Nucleus accumbens (tissue), 56 donors: ENCODE measurements around the gene ZCCHC8.
"Not testable (repeated sequence)": the region's sequence is repeated elsewhere in the genome, so short reads cannot be mapped to it uniquely, and the experiment has no call there.

Experiments
- DNase-seq, 56 donors: peaks; one replicate each; lab custom pipeline; 2025; lab: John Stamatoyannopoulos, UW

Gene ZCCHC8

DNA sequence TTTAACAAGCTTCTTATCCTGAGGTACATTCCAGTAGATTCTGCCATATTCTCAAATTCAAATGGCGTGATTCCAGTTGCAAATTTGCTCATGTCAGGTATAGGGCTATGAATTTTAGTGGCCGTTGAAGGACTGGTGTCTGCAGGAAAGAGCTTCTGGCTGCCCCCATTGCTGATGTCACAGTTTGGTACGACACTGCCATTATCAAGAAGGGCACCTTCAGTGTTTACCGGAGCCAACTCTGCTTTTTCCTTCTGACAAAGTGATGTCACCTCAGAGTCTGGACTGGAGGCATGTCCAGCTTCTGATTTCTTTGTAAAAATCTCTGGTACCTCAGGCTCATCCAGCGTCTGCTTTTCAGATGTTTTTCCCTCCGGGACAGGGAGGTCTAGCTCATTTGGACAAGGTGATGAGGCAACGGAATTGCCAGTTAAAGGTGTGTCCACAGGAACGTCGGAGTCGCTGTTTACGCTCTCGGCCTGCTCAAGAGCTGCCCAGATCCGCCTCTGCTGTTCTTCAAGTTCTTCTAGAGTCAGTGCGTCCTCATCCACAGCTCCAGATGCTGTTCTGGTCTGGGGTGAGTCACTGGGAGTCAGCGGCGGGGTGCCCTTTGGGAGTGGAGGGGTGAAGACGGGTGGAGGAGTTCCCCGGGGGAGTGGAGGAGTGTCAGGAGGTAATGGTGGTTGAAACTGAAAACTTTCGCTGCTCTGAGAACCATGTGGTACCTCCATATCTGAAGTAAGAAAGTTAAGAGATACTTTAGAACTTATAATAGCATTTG is 27.0 kb downstream of the ZCCHC8 start:
- DNase-seq, result peak in 1 of 56 donors; percentile 0

- no peak for DNase-seq
Observed at GRCh38 chr12:122471324-122472226, 29.2 kb downstream of the ZCCHC8 start.

- DNase-seq, result not testable (repeated sequence)
Observed at GRCh38 chr12:122470576-122470975, 30.2 kb downstream of the ZCCHC8 start.

- DNase-seq, result not testable (repeated sequence)
Observed at GRCh38 chr12:122469856-122470255, 30.9 kb downstream of the ZCCHC8 start.

DNA sequence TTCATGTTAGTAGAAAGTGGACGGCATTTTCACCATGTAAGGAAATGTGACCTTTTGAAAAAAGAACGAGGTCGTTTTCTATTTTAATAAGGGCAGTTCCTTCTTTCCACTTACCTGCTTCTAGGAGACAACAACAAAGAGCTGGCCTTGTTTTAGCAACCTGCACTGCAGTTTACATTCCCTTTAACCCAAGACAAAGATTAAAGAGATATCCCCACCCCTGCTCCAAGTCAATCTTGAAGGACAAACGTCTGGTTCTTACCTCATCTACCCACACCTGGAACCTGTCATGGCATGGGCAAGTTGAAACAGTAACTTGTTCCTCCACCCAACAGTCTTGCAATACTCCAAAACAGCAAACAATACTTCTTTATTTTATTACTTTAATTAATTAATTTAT is 32.7 kb downstream of the ZCCHC8 start:
- no peak for DNase-seq

GRCh38 chr12:122464317-122465042 is 36.3 kb downstream of the ZCCHC8 start:
- not testable (repeated sequence) for DNase-seq

GRCh38 chr12:122460641-122461040 is 40.1 kb downstream of the ZCCHC8 start:
- no peak for DNase-seq

- DNase-seq, result no peak
Observed at GRCh38 chr12:122460061-122460460, 40.7 kb downstream of the ZCCHC8 start.

GRCh38 chr12:122459211-122459610 is 41.5 kb downstream of the ZCCHC8 start:
- no peak for DNase-seq

DNA sequence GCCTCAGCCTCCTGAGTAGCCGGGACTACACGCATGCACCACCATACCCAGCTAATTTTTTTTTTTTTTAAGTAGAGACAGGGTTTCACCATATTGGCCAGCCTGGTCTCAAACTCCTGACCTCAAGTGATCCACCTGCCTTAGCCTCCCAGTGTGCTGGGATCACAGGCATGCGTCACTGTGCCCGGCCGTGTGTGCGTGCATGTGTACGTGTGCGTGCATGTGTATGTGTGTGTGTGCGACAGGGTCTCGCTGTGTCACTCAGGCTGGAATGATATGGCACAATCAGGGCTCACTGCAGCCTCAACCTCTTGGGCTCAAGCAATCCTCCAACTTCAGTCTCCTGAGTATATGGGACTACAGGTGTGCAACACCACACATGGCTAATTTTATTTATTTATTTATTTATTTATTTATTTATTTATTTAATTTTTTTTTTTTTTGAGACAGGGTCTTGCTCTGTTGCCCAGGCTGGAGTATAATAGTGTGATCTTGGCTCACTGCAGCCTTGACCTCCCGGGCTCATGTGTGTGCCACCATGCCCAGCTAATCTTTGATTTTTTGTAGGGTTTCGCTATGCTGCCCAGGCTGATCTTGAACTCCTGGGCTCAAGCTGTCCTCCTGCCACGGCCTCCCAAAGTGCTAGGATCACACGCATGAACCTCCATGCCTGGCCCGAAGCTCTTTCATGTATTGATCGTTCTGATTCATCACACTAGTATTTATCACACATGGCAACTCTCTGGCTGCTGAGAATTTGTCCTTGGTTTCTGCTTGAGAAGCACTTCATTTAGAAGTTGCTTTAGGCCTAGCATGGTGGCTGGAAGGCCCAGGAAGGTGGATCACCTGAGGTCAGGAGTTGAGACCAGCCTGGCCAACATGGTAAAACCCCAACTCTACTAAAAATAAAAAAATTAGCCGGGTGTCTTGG is 42.4 kb downstream of the ZCCHC8 start:
- no peak for DNase-seq

GRCh38 chr12:122457627-122458026 is 43.1 kb downstream of the ZCCHC8 start:
- DNase-seq, result no peak

DNA sequence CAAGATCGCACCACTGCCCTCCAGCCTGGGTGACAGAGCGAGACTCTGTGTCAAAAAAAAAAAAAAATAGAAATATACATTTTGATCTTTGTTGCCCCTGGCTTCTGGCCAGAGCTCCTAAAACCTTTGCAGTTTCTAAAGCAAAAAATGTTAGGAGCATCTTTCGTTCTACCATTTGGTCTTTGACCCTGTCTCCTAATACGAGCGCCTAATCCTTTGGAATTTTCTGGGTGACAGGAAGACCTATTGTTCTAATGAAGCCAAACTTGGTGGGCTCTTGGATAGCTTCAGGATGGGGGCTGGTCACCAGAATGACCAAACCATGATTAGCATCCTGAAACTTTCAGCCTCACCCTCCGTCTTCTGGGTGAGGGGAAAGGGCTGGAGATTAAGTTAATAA is 46.0 kb downstream of the ZCCHC8 start:
- DNase-seq, result no peak

GRCh38 chr12:122454250-122454721 is 46.4 kb downstream of the ZCCHC8 start:
- no peak for DNase-seq

DNA sequence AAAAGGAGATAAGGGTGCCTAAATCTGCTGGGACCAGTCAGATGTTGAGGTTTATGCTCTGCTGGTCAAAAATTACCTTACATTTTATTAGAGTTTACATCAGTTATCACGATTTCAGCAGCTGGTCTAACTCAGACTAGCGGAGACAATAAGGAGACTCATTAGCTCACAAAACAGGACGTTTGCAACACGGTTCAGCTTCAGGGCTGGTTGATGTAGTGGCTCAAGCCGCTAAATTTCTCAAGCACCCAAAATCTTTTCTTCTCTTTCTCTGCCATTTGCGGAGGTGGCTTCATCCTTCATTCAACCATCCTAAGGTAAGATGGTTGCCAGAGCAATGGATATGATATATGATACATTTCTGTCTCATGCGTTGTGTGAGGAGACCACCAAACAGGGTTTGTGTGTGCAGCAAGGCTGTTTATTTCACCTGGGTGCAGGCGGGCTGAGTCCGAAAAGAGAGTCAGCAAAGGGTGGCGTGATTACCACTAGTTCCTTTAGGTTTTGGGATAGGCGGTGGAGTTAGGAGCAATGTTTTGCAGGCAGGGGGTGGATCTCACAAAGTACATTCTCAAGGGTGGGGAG is 47.9 kb downstream of the ZCCHC8 start:
- DNase-seq, result no peak

- DNase-seq, result no peak
Observed at GRCh38 chr12:122449317-122449716, 51.4 kb downstream of the ZCCHC8 start.

DNA sequence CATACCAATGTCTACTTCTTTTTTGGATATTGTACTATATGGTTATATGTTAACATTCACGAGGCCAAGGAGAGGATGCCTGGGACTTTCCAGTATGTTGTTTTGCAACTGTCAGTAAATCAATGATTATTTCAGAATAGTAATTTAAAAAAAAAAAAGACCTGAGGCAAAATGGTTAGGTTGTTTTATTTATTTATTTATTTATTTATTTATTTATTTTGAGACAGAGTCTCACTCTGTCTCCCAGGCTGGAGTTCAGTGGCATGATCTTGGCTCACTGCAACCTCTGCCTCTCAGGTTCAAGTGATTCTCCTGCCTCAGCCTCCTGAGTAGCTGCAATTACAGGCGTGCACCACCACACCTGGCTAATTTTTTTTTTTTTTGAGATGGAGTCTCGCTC is 52.9 kb downstream of the ZCCHC8 start:
- not testable (repeated sequence) for DNase-seq

DNA sequence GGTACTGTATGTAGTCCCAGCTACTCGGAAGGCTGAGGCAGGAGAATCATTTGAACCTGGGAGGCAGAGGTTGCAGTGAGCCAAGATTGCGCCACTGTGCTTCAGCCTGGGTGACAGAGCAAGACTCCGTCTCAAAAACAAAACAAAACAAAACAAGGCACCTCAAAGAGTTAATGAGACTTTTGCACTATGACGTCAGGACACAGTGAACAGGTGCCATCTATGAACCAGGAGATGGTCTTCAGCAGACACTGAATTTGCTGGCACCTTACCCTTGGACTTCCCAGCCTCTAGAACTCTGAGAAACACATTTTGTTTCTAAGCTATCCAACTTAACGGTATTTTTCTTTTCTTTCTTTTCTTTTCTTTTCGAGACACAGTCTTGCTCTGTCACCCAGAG is 54.3 kb downstream of the ZCCHC8 start:
- DNase-seq, result not testable (repeated sequence)

DNA sequence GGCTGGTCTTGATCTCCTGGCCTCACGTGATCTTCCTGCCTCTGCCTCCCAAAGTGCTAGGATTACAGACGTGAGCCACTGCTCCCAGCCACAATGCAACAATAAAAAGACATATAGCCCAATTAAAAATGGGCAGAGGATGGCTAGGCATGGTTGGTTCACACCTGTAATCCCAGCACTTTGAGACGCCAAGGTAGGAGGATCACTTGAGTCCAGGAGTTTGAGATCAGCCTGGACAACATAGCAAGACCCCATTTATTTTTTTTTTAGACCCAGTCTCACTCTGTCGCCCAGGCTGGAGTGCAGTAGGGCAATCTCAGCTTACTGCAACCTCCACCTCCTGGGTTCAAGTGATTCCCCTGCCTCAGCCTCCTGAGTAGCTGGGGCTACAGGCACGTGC is 56.7 kb downstream of the ZCCHC8 start:
- not testable (repeated sequence) for DNase-seq

DNA sequence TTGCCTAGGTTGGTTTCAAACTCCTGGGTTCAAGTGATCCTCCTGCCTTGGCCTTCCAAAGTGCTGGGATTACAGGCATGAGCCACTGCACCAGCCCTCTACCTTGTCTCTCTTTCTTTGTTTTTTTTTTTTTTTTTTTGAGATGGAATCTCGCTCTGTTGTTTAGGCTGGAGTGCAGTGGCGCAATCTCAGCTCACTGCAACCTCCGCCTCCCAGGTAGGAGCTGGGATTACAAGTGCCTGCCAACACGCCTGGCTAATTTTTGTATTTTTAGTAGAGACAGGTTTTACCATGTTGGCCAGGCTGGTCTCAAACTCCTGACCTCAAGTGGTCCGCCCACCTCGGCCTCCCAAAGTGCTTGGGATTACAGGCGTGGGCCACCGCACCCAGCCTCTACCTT is 61.9 kb downstream of the ZCCHC8 start:
- DNase-seq, result not testable (repeated sequence)
